Activated CD8-positive, alpha-beta memory T cell treated with anti-CD3 and anti-CD28 coated beads, Interleukin-2, amount 50 U/mL, for 24 hours (primary cell): ENCODE results near the gene GGTLC3.
"Not testable (repeated sequence)": the region's sequence is repeated elsewhere in the genome, so short reads cannot be mapped to it uniquely, and the experiment has no call there.

ENCODE experiments used
- DNase-seq: peaks from one replicate; pipeline ENCODE4 v3.0.0-alpha.2; 2020; ENCODE audit errors: extremely low read depth

The GGTLC3 gene

DNA sequence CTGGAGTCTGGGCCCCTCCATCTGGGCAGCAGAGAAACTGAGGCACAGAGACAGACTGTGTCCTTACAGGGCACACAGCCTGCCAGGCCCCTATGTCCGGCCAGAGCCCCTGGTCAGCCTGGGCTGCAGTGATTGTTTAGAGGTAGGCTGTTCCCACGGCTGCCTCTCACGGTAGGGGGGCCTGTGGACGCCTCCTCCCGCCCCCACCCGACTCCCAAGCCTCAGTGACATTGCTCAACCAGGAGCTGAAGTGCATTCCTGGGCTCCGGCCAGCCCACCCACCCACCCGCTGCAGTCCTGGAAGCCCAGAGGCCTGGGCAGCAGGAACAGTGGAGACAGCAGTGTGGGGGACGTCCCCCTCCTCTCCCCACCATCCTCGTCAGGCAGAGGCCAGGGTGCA is 4.5 kb downstream of the GGTLC3 start:
- DNase-seq = not testable (repeated sequence)

DNA sequence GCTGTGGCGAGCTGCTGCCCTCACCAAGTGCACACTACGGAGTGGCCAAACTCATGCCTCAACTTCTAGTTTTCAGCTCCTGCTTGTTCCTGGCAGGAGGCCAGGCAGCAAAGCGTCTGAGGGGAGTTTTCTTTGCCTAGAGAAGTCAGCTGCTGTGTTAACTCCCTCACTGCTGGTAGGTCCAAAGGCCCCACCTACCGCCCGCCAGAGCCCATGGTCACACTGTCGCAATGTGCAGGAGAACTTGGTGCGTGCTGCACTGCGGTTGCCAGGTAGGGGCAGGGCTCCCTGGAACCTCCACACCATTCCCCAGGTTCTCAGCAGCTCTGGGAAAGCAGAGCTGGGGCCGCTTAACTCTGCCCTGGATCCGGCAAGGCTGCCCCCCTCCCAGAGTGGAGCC is 5.6 kb downstream of the GGTLC3 start:
- DNase-seq = not testable (repeated sequence)

DNA sequence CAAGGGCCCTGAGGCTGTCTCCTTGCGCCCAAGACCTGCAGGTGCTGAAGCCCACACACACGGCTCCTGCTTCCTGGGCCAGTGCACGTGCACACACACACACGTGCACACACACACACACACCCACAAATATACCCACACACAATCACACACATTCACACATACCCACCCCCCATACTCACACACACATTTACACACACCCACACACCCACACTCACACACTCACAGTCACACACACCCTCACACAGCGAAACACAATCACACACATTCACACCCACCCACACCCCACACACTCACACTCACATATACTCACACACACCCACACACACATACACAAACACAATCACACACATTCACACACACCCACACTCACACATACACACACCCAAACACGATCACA is 6.6 kb downstream of the GGTLC3 start:
- not testable (repeated sequence) for DNase-seq

DNA sequence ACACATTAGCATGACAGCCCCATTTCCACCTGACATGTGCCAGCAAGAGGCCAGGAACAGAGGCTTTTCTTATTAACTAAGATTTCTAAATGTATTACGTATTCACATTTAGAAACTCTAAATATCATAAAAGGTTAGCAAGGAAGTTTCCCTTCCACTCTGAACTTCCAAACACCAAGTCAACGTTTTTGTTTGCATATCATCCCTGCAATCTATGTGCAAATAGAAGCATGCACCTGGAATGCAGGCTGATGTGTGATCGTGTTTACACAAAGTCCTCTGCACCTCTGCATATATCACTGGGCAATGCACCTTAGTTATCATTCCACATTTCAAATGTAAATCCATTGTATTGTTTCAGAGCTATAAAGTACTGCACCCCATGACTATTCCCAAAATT is 21.7 kb downstream of the GGTLC3 start:
- not testable (repeated sequence) for DNase-seq
